Endothelial cell (in vitro differentiated cells): Measurements from ENCODE around the gene C19orf67. TPM values are rescaled to one million over a fixed set of nuclear protein-coding genes. Genes with fewer than 3 reads are reported as not detected.

Experiments
- DNase-seq: peaks from one replicate; pipeline ENCODE4 v3.0.0; 2021; ENCODE audit warnings: low spot score
- H3K27ac Mint-ChIP-seq: one replicate; pipeline ENCODE4 v1.8.0; 2021; ENCODE audit warnings: mixed read lengths, inconsistent platforms; ENCODE audit not compliant: unreplicated experiment
- H3K27me3 Mint-ChIP-seq: one replicate; pipeline ENCODE4 v1.8.0; 2021; ENCODE audit warnings: mild to moderate bottlenecking, moderate library complexity, mixed read lengths, inconsistent platforms; ENCODE audit not compliant: unreplicated experiment
- H3K36me3 Mint-ChIP-seq: one replicate; pipeline ENCODE4 v1.8.0; 2021; ENCODE audit warnings: mild to moderate bottlenecking, low read depth, mixed read lengths, inconsistent platforms; ENCODE audit not compliant: unreplicated experiment
- H3K4me1 Mint-ChIP-seq: one replicate; pipeline ENCODE4 v1.8.0; 2021; ENCODE audit warnings: mild to moderate bottlenecking, mixed read lengths, inconsistent platforms; ENCODE audit not compliant: unreplicated experiment
- H3K4me3 Mint-ChIP-seq: one replicate; pipeline ENCODE4 v1.8.0; 2021; ENCODE audit warnings: mild to moderate bottlenecking, mixed read lengths, inconsistent platforms; ENCODE audit not compliant: unreplicated experiment
- H3K9me3 Mint-ChIP-seq: one replicate; pipeline ENCODE4 v1.8.0; 2021; ENCODE audit warnings: mixed read lengths, inconsistent platforms; ENCODE audit not compliant: unreplicated experiment
- total RNA-seq: library from RNA; stranded (reverse); fragmentation: NEBNext Ultra II Directional; extraction: Animal tissue kit (Norgen Biotek cat#: 25700); gene quantifications from one replicate; pipeline ENCODE4 v1.2.1, GENCODE V29; 2021; ENCODE audit not compliant: unreplicated experiment
- TF ChIP-seq, protein P1 (sequence below): fragments of 200-600 bp; sonication (generic); IDR thresholded peaks from one replicate; pipeline ENCODE4 v1.5.0; 2021; ENCODE audit warnings: antibody characterized with exemption; ENCODE audit not compliant: unreplicated experiment

C19orf67 gene
- total RNA-seq, 1 donor from 2014 or later = not detected

DNA sequence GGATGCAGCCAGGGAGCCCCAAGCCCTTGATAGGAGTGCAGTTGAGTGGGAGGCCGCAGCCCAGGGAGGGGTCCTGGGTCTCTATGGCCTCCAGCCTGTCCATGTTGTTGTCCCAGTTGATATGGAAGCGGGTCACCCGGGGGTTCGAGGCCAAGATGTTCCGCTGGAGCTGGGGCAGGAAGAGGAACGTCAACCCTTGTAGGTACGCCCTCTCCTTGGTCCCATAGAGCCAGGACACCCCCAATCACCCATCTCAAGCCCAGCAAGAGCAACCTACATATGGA lies 34.9 kb upstream of the C19orf67 start:
- no peak overlapping the region for H3K27ac Mint-ChIP-seq
- H3K4me1 Mint-ChIP-seq = peaks cover 28% of the 10 kb centered on the region
- no peak overlapping the region for H3K4me3 Mint-ChIP-seq
- TF ChIP-seq, protein P1, sequence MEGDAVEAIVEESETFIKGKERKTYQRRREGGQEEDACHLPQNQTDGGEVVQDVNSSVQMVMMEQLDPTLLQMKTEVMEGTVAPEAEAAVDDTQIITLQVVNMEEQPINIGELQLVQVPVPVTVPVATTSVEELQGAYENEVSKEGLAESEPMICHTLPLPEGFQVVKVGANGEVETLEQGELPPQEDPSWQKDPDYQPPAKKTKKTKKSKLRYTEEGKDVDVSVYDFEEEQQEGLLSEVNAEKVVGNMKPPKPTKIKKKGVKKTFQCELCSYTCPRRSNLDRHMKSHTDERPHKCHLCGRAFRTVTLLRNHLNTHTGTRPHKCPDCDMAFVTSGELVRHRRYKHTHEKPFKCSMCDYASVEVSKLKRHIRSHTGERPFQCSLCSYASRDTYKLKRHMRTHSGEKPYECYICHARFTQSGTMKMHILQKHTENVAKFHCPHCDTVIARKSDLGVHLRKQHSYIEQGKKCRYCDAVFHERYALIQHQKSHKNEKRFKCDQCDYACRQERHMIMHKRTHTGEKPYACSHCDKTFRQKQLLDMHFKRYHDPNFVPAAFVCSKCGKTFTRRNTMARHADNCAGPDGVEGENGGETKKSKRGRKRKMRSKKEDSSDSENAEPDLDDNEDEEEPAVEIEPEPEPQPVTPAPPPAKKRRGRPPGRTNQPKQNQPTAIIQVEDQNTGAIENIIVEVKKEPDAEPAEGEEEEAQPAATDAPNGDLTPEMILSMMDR = no peak
- H3K9me3 Mint-ChIP-seq = no peaks in the 10 kb centered on the region
- peaks cover 10% of the 10 kb centered on the region for H3K27me3 Mint-ChIP-seq
- peaks cover 9% of the 10 kb centered on the region for H3K36me3 Mint-ChIP-seq
- DNase-seq = no peak

DNA sequence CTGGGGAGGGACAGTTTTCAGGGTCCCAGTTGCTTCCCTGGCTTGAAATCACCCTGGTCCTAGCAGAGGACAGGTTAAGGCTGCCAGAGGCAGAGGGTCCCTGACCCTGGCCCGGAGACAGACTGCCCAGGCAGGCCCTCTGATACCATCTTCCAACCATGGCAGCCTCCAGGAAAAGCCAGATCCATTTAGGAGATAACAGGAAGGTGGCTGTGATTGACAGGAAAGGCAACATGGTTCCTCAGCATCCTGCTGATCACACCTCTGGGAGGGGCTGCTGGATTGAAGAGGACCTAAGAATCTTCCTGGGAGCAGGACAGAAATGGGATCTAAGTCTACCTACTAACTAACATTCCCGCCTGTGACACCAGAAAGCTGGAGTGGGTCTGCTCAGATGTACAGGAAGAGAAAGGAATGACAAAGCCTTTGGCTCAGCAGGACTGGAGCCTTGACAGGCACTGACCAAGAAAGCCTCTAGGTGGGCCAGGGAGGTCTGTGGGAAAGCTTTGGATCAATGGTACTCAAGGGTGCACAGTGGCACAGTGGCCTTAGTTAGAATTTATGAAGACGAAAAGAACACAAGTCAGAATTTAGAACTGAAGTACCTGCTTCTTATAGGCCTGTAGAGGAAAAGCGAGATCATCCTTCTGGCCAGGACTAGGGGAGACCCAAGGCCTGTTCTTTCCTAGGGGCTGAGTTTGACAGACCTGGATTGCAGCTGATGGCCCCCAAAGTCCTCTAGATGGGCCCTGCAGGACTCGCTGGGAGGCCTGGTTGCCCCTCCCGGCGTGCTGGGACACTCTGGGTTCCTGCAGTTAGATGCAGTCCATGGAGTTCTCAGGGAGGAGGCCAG lies 34.3 kb upstream of the C19orf67 start:
- TF ChIP-seq, protein P1 = no peak
- DNase-seq = no peak
- Mint-ChIP-seq H3K36me3 (peaks cover 9% of the 10 kb centered on the region), H3K4me1 (peaks cover 34% of the 10 kb centered on the region), H3K9me3 (no peaks in the 10 kb centered on the region), H3K27me3 (peaks cover 10% of the 10 kb centered on the region), H3K27ac (peak overlapping the region; percentile 48), H3K4me3 (no peak overlapping the region)

DNA sequence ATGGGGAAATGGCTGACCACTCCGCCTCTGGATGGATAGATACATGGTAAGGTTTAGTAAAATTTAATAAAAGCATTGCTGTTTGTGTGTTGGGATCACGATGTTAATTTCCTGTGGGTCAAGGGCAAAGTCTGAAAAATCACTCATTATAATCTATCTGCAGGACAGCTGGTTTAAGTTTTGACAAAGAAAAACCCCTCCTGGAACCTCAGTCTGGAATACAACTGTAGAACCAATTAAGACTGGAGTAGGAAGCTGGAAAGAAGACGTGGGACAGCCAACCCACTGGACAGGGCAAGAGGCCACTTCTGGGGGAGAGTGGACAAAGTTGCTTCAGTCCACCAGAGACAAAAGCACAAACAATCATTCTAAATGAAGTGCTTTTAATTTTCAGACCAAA lies 33.6 kb upstream of the C19orf67 start:
- Mint-ChIP-seq H3K36me3 (peaks cover 9% of the 10 kb centered on the region), H3K4me1 (peaks cover 34% of the 10 kb centered on the region), H3K9me3 (no peaks in the 10 kb centered on the region), H3K27ac (peak overlapping the region; percentile 89), H3K27me3 (peaks cover 7% of the 10 kb centered on the region), H3K4me3 (peak overlapping the region; percentile 90)
- no peak for DNase-seq
- TF ChIP-seq, protein P1 = no peak

DNA sequence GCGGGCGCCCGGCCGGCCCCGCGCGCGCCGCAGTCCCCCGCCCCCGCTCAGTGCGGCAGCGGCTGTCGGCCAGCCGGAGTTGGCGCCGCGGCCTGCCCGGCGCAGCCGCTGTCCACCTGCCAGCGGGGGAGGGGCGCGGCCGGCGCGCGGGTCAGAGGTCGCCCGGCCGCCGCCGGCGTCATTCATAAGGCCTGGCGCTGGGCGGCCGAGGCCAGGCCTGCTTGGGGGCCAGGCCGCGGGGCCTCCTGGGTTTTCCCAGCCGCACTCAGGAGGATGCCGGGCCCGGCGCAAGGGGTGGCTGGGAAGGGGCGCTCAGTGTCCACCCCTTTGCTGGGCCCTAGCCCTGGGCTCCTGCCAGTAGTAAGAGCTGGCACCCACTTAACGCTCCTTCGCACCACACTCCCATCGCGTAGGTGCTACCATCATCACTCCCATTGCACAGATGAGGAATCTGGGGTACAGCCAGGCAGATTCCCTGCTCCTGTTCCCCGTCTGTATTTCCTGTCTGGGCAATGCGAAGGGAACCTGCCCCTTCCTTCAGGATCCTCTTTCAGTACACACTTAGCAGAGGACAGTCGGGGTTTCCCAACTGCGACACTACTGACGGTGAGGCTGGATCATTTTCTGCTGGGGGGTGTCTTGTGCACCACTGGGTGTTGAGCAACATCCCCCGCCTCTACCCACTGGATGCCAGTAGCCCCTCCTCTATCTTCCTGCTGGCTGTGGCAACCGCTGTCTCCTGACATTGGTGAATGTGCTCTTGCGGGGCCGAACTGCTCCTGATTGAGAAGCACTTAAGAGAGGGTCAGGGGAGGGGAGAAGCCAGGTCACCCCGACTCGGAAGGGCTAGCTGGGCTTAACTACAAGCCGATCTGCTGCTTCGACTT lies 32.8 kb upstream of the C19orf67 start:
- Mint-ChIP-seq H3K9me3 (no peaks in the 10 kb centered on the region), H3K27ac (peak overlapping the region; percentile 89), H3K27me3 (peaks cover 7% of the 10 kb centered on the region), H3K4me3 (peak overlapping the region; percentile 90), H3K36me3 (peaks cover 9% of the 10 kb centered on the region), H3K4me1 (peaks cover 40% of the 10 kb centered on the region)
- TF ChIP-seq, protein P1 = no peak
- DNase-seq = no peak

DNA sequence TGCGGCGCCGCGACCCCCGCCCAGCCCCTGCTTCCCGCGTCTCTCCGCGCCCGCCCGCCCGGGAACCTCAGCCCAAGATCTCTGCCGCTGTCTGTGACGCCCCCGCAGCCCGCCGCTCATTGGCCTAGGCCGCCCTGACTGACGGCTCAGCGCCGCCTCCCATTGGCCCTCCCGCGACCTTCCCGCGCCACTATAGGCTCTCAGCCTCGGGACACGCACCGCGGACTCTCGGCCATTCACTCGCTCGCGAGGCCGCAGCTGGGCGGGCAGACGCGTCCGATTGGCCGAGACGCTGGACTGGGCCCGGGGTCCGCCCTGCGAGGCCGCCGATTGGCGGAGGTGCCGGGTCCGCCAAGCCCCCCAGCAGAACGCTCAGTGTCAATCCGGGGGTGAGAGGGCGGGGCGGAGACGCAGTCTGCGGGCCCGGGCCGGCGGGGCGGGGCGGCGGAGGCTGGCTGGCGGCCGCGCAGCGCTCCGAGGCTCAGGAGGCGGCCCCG lies 32.1 kb upstream of the C19orf67 start, which contains the start of gene PRKACA:
Gene PRKACA, minus strand, starts transcription at position 95 of the 497 bp plus-strand sequence. CDS start 215 bp downstream, outside the sequence.
- Mint-ChIP-seq H3K27ac (peak within 1 kb of the TSS; percentile 89), H3K4me1 (peaks cover 47% of the 10 kb centered on the region), H3K36me3 (peaks cover 9% of the 10 kb centered on the region), H3K27me3 (peaks cover 10% of the 10 kb centered on the region), H3K4me3 (peak within 1 kb of the TSS; percentile 95), H3K9me3 (no peaks in the 10 kb centered on the region)
- peak; percentile 98 for DNase-seq
- TF ChIP-seq, protein P1 = no peak
